ENCODE results near the gene UHRF1. TPM values are rescaled to one million over a fixed set of nuclear protein-coding genes. Genes with fewer than 3 reads are reported as not detected.

Gene UHRF1
- total RNA-seq, 1 donor from 2014 or later = 1.3 TPM

DNA sequence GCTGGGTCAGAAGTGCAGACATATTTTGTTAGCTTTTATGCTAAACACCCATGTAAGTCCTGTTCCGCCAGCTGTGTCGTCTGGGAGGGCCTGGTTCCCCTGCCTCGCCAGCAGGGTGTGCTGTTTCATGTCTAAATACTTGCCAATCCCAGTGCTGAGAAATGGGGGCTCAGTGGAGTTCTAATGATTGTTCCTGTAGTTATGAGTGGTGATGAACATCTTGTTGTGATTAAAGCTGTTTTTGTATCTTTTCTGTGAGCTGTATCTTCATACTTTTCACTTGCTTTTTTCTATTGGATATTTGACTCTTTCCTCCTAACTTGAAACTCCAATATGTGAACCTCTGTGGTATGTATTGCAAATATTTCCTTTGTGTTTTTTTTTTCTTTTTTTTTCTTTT, 92.3 kb downstream of the UHRF1 start:
- ATAC-seq (ENCODE audit: poor library complexity) (no peak), DNase-seq (peak; percentile 50)
- intact Hi-C loops (cut with DNase I) = no loop called here

DNA sequence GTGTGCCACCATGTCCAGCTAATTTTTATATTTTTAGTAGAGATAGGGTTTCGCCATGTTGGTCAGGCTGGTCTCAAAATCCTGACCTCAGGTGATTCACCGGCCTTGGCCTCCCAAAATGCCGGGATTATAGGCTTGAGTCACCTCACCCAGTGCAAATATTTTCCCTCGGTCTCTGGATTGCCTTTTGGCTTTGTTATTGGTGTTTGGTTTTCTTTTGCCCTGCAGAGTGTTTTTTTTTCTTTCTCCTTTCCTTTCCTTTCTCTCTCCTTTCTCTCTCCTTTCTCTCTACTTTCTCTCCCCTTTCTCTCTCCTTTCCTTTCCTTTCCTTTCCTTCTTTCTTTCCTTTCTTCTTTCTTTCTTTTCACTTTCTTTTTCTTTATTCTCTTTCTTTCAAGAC, 92.8 kb downstream of the UHRF1 start:
- DNase-seq = no peak
- ATAC-seq (ENCODE audit: poor library complexity) = no peak
- intact Hi-C loops (cut with DNase I) = no loop called here

DNA sequence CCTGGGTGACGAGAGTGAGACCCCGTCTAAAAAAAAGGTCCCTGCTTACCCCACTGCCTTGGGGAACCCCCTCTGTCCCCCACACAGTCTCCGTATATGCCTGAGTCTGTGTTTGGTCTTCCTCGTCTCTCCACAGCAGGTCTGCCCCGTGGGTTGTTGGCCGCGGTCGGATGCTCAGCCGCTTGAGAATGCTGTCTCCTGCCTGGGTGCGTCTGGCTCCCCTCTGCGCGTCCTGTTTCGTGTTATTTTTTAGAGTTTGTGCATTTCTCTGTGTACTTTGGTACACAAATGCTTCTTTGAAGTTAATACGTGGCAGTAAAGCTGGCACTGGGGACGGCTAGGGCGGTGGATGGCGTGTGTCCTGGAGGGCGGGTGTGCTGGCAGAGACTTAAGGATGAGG, 94.5 kb downstream of the UHRF1 start:
- no peak for ATAC-seq (ENCODE audit: poor library complexity)
- intact Hi-C loops (cut with DNase I) = no loop called here
- DNase-seq = peak; percentile 26

DNA sequence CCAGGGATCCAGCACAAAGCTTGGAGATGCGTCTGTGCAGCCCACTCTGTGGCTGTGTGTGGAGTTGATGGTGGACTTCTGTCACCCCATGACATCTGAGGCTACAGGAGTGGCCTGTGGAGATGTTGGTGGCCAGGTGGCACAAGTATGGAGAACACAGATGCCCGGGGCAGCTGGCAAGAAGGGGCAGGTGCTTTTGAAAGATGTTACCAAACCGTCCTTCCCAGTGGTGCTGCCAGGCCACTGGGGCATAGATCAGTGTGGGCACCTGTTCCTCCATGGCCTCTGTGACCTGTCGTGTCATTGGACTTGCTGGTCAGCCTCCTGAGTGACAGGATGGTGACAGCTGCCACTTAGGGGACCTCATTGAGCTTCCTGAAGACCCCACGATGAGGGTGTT, 95.8 kb downstream of the UHRF1 start:
- DNase-seq = peak; percentile 27
- no peak for ATAC-seq (ENCODE audit: poor library complexity)
- intact Hi-C loops (cut with DNase I) = no loop called here

DNA sequence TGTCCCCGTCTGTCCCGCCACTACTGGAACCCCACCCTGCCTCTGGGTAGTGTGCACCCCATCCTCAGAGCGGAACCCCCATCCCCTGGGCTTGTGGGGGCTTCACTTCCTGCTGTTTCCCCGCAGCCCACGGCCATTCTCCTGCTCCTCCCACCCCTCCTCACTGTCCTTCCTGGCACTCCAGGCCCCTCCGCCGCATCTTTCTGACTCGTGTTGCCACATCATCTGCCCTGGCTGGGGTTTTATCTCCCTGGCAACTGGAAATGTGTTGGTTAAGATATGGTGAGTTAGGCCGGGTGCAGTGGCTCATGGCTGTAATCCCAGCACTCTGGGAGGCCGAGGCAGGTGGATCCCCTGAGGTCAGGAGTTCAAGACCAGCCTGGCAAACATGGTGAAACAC, 96.9 kb downstream of the UHRF1 start:
- peak; percentile 42 for ATAC-seq (ENCODE audit: poor library complexity)
- intact Hi-C loops (cut with DNase I) = no loop called here
- DNase-seq = peak; percentile 47

DNA sequence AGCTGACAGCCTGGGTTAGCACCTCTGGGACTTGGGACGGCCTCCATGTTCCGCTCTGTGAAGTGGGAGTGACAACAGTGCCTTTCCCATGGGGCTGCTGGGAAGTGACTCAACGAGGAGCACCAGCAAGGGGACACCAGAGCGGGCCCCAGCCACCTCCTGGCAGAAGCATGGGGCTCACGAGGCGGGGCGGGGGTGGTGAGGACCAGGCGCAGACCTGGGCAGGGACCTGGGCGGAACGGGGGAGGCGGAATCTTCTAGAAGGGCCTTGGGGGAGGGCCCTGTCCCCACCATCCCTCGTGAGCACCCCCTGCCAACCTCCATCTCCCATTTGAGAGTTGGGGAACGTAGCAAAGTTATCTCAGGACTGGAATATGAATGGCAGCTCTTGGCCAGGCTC, 97.5 kb downstream of the UHRF1 start:
- peak; percentile 35 for DNase-seq
- no peak for ATAC-seq (ENCODE audit: poor library complexity)

More for the DNA sequence above, 97.5 kb downstream of the UHRF1 start:
- intact Hi-C loops (cut with DNase I) = no loop called here

Small RNAs within 50 kb of the gene (microRNA-seq; reads per million reads assigned to microRNA genes)
- gene MIR4747 = not detected

Other genes with a start within 250 kb of the UHRF1 start
- 23.2 TPM for gene MYDGF, start 239.2 kb upstream of the UHRF1 start, total RNA-seq
- 54.0 TPM for gene DPP9, start 185.7 kb upstream of the UHRF1 start, total RNA-seq
- 47.6 TPM for gene FEM1A, start 117.8 kb upstream of the UHRF1 start, total RNA-seq
- 7.4 TPM for gene TICAM1, start 77.8 kb upstream of the UHRF1 start, total RNA-seq
- 27.9 TPM for gene PLIN3, start 41.8 kb upstream of the UHRF1 start, total RNA-seq
- not detected for gene ARRDC5, start 6.6 kb upstream of the UHRF1 start, total RNA-seq
- gene KDM4B, start 59.6 kb downstream of the UHRF1 start, total RNA-seq = 34.6 TPM

Data from Right ventricle myocardium superior (tissue), 1 donor.